Activated naive CD8-positive, alpha-beta T cell treated with anti-CD3 and anti-CD28 coated beads for 36 hours (primary cell): ENCODE measurements around the gene CYYR1. TPM values are rescaled to one million over a fixed set of nuclear protein-coding genes. Genes with fewer than 3 reads are reported as not detected.

ENCODE experiments used
- DNase-seq: peaks from one replicate; pipeline ENCODE4 v3.0.0; 2021
- H3K27ac Mint-ChIP-seq: one replicate; pipeline ENCODE4 v1.8.0; 2022; ENCODE audit warnings: mild to moderate bottlenecking, moderate library complexity, mixed read lengths
- H3K27me3 Mint-ChIP-seq: one replicate; pipeline ENCODE4 v1.8.0; 2022; ENCODE audit warnings: mild to moderate bottlenecking, mixed read lengths
- H3K36me3 Mint-ChIP-seq: one replicate; pipeline ENCODE4 v1.8.0; 2021; ENCODE audit warnings: mild to moderate bottlenecking, mixed read lengths
- H3K4me1 Mint-ChIP-seq: one replicate; pipeline ENCODE4 v1.8.0; 2021; ENCODE audit warnings: mixed read lengths
- H3K4me3 Mint-ChIP-seq: one replicate; pipeline ENCODE4 v1.8.0; 2022; ENCODE audit warnings: mild to moderate bottlenecking, moderate library complexity, mixed read lengths
- H3K9me3 Mint-ChIP-seq: one replicate; pipeline ENCODE4 v1.8.0; 2022; ENCODE audit warnings: mixed read lengths
- total RNA-seq, 2 experiments: library from RNA; stranded (reverse); gene quantifications; one replicate each; pipeline ENCODE4 v1.2.3, GENCODE V29; 2021

CYYR1 gene
- total RNA-seq, 2 experiments from 2014 or later, result not detected

DNA sequence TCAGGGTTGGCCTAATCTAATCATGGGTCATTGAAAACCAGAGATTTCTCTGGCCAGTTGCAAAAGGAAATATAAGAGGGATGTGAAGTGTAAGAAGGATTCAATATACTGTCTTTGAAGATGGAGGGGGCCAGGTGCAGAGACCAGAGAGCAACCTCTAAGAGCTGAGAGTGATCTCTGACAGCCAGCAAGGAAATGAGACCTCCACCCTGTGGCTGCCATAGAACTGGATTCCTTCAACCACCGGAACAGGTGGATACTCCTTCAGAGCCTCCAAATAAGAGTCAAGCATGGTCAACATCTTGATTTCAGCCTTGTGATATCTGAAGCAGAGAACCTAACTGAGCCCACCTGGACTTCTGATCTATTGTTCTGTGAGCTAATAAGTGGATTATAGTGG lies 128.4 kb downstream of the CYYR1 start:
- no peaks in the 10 kb centered on the region for H3K4me1 Mint-ChIP-seq
- no peak overlapping the region for H3K27ac Mint-ChIP-seq
- DNase-seq, result no peak
- no peaks in the 10 kb centered on the region for H3K9me3 Mint-ChIP-seq
- H3K36me3 Mint-ChIP-seq, result no peaks in the 10 kb centered on the region
- no peak overlapping the region for H3K4me3 Mint-ChIP-seq
- peaks cover 6% of the 10 kb centered on the region for H3K27me3 Mint-ChIP-seq

DNA sequence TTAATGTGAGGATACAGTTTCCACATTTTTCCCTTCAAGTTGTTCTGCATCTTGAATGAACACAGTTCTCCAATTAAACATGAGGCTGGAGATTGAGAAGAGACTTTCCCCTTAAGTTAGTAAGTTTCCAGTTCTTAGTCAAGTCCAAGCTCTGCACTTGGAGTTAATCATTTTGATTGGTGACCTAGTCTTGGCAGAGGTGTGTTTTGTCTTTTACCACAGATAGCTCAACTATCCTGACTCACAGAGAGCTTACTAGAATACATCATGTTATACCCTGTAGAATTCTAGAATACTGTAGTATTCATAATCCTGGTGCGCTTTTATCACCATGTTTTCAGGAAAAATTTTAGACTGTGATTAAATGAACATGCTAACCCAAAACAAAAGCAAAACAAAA lies 129.2 kb downstream of the CYYR1 start:
- Mint-ChIP-seq H3K36me3 (no peaks in the 10 kb centered on the region), H3K4me1 (no peaks in the 10 kb centered on the region)

DNA sequence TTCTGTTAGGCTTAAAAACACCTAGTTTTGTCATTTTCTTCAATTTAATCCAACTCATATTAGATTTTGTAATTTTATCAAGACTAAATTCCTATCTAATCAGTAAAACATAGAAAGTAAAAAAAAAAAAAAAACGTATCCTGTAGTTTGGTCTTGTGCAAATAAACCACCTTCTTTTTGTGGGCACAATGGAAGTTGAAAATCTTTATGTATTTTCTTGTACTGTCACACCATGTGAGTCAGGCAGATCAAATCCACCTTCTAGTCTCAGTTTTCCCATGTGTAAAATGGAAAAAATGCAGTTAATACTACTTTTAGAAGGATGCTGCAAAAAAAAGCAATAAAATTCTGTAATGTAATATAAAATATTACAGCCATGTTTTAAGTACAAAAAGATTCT lies 129.8 kb downstream of the CYYR1 start:
- Mint-ChIP-seq H3K4me3 (no peak overlapping the region), H3K4me1 (no peaks in the 10 kb centered on the region), H3K27me3 (peaks cover 4% of the 10 kb centered on the region), H3K36me3 (no peaks in the 10 kb centered on the region), H3K27ac (no peak overlapping the region), H3K9me3 (no peaks in the 10 kb centered on the region)
- no peak for DNase-seq

More for the DNA sequence above, 129.2 kb downstream of the CYYR1 start:
- peaks cover 6% of the 10 kb centered on the region for H3K27me3 Mint-ChIP-seq
- no peak for DNase-seq
- H3K4me3 Mint-ChIP-seq, result no peak overlapping the region
- H3K27ac Mint-ChIP-seq, result no peak overlapping the region
- H3K9me3 Mint-ChIP-seq, result no peaks in the 10 kb centered on the region

DNA sequence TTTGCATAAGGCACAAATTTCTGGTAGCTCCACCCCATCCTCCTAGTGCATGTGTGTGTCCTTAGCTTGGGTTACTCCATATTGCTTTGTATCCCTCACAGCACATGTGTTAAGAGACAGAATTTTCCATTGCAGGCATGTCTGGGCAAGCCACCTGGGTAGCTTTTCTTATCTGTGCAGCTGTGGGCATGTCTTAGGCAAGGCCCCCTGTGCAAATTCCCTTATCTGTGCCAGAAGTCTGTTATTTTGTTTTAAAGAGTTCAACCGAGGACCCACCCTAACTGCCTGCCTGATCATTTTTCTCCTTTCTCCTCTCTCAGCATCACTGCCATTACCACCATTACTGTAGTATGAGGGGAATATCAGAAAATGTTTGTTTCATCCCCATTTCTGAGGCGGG lies 131.9 kb downstream of the CYYR1 start:
- no peaks in the 10 kb centered on the region for H3K4me1 Mint-ChIP-seq
- no peaks in the 10 kb centered on the region for H3K9me3 Mint-ChIP-seq
- DNase-seq, result no peak
- no peak overlapping the region for H3K27ac Mint-ChIP-seq
- no peak overlapping the region for H3K4me3 Mint-ChIP-seq
- peaks cover 4% of the 10 kb centered on the region for H3K27me3 Mint-ChIP-seq
- no peaks in the 10 kb centered on the region for H3K36me3 Mint-ChIP-seq

DNA sequence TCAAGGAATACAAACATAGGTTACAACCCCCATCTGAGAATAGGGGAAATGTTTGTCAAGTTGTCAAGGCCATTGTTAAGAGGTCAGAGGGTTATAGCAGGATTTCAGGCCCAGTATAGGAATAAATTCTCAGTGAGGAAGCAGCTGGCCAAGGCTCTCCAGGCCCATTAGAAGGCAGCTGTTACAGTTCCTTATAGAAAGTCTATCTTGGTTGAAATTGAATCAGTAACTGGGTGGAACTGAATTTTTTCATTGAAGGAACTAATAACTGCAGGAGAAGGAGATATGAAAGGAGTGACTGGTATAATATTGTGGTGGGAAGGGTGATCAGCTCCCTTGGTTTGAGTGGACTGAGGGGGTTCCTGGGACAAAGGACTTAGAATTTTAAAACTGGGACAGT lies 134.1 kb downstream of the CYYR1 start:
- H3K4me1 Mint-ChIP-seq, result no peaks in the 10 kb centered on the region
- H3K9me3 Mint-ChIP-seq, result no peaks in the 10 kb centered on the region
- peaks cover 4% of the 10 kb centered on the region for H3K27me3 Mint-ChIP-seq
- H3K27ac Mint-ChIP-seq, result no peak overlapping the region
- no peak for DNase-seq
- H3K36me3 Mint-ChIP-seq, result no peaks in the 10 kb centered on the region
- no peak overlapping the region for H3K4me3 Mint-ChIP-seq

DNA sequence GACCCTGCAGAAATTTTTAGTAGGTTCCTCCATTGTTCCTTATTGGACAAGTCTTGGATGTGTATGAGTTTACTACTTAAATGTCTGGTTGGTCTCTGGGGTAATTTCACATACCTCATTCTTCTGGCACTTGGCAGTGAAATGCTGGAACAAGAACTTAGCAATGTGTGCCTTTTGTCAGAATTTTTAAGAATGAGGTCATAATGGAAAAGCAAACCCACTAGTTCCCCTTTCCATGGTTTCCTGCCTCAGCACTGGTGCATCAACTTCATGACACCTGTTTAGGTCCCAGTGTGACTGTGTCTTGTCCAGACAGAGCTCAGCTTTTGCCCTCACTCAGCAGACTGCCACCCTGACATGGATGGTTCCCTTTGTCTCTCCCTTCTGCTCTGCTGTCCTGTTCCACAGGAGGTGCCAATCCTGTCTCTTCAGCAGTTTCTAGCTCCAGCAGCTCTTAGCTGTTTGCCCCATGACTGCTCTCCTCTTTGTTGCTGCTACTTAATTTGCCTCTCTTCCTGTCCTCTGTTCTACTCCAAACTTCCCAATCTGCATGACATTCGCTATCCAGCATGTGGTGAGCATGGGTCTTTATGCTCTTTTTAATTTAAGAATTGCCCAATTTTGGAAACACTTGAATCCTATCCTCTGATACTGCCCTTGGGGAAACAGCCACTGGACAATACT lies 135.6 kb downstream of the CYYR1 start:
- DNase-seq, result no peak
- H3K9me3 Mint-ChIP-seq, result no peaks in the 10 kb centered on the region

DNA sequence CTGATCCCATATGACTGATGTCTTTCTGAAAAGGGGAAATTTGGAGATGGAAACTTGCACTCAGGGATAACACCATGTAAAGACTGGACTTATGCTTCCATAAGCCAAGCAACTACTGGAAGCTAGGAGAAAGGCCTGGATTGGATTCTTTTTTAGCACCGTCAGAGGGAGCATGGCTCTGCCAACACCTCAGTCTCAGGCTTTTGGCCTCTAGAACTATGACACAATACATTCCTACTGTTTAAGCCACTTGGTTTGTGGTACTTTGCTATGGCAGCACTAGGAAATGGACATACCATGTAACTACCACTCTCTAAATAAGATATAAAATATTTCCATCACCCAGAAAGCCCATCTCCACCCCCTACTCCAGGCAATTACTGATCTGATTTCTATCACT lies 139.7 kb downstream of the CYYR1 start:
- Mint-ChIP-seq H3K4me1 (no peaks in the 10 kb centered on the region), H3K27ac (no peak overlapping the region), H3K4me3 (no peak overlapping the region), H3K27me3 (no peaks in the 10 kb centered on the region), H3K36me3 (no peaks in the 10 kb centered on the region), H3K9me3 (no peaks in the 10 kb centered on the region)
- no peak for DNase-seq

More for the DNA sequence above, 135.6 kb downstream of the CYYR1 start:
- no peaks in the 10 kb centered on the region for H3K4me1 Mint-ChIP-seq
- H3K4me3 Mint-ChIP-seq, result no peak overlapping the region
- H3K36me3 Mint-ChIP-seq, result no peaks in the 10 kb centered on the region
- no peak overlapping the region for H3K27ac Mint-ChIP-seq
- H3K27me3 Mint-ChIP-seq, result peaks cover 4% of the 10 kb centered on the region

DNA sequence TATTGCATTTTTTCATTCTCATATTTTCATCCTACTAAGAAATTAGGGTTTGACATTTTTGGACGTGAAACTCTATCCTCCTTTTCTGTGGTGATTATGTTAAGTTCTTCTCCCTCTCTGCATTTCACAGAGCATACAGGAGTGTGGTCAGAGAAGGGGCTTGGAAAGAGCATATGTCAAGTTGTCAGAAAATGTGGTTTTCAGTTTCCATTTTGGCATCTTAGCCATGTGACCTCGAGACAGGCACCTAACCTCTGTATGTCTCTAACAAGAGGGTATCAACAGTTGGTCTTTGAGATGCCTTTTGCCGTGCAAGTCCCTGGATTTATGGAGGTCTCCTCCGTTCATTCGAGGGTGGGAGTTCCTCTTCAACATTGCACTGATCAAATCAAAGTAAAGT lies 140.7 kb downstream of the CYYR1 start:
- Mint-ChIP-seq H3K27me3 (no peaks in the 10 kb centered on the region), H3K4me3 (no peak overlapping the region), H3K9me3 (no peaks in the 10 kb centered on the region), H3K4me1 (no peaks in the 10 kb centered on the region), H3K36me3 (no peaks in the 10 kb centered on the region), H3K27ac (no peak overlapping the region)
- DNase-seq, result no peak

DNA sequence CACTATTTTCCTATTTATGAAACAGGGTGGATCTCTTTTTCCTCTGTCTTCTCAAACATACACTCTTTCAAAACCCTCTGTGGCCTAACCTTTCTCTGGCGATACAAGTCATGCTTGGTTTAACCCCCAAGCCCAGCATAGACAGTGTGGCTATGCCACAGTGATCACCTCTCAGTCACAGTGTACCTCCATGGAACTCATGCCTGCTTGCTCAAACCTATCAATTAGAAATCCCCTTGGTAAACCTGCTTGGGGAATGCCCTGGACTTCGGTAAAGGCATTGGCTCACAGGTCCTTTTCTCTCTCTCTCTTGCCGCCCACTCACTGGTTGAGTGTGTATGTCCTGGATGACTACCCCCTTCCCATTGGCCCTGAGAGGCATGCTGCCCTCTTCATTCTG lies 147.5 kb downstream of the CYYR1 start:
- no peaks in the 10 kb centered on the region for H3K9me3 Mint-ChIP-seq
- no peaks in the 10 kb centered on the region for H3K36me3 Mint-ChIP-seq
- no peak overlapping the region for H3K4me3 Mint-ChIP-seq
- H3K27me3 Mint-ChIP-seq, result no peaks in the 10 kb centered on the region
- no peak overlapping the region for H3K27ac Mint-ChIP-seq
- no peaks in the 10 kb centered on the region for H3K4me1 Mint-ChIP-seq
- DNase-seq, result no peak

DNA sequence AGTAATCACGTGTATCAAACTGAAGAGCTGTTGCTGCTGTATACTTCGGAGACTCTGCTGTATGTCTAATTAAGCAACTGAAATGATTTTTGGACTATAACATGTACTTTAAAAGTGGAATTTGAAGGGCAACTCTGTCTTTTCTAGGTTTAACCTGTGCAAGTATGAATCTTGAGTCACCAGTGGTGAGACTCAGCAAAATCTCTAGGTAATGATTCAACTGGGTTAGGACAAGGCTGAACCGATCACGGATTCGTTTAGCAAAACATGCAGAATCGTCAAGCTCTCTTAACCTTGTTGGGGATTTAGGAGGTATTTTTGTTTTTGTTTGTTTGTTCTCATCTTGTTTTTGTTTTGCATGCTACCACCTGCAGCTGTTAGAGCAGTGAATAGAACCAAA lies 149.6 kb downstream of the CYYR1 start:
- H3K4me1 Mint-ChIP-seq, result no peaks in the 10 kb centered on the region
- no peaks in the 10 kb centered on the region for H3K9me3 Mint-ChIP-seq
- H3K27ac Mint-ChIP-seq, result no peak overlapping the region
- DNase-seq, result no peak
- H3K4me3 Mint-ChIP-seq, result no peak overlapping the region
- H3K27me3 Mint-ChIP-seq, result no peaks in the 10 kb centered on the region
- no peaks in the 10 kb centered on the region for H3K36me3 Mint-ChIP-seq

DNA sequence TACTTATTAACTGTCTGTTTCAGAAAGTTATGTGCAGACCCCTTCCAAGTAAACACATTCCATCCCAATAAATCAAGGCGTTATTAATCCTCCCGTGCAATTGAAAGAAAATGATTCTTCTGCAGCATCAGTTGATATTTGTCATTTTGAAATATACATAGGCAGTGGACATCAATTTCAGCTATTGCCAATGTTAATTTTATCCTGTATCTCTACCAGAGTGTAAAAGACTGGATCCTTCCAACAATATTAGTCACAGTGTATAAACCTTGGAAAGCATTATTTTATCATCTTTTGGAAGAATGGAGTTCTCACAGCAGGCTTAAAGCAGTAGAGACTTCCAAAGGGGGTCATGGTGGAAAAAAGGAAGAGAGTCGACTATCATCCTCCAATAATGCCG lies 150.4 kb downstream of the CYYR1 start:
- Mint-ChIP-seq H3K9me3 (no peaks in the 10 kb centered on the region), H3K27me3 (no peaks in the 10 kb centered on the region), H3K27ac (no peak overlapping the region), H3K4me3 (no peak overlapping the region), H3K4me1 (no peaks in the 10 kb centered on the region), H3K36me3 (no peaks in the 10 kb centered on the region)
- no peak for DNase-seq

DNA sequence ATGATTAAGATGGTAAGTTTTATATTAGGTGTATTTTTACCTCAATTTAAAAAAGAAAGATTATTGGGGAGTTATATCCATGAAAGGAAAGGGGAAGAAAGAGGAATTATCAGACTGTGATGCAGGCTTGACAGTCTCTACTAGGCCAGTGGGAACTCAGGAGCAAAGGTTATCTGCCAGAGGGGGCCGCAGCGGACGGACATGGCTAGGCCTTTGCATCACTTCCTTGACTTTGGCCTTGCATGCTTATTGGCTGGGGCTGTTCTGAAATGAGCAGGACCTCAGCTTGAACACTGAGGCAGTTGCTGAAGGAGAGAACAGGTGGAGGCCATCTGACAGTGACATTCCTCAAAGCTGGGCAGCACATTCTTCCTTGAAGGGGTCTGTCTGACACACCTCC lies 150.9 kb downstream of the CYYR1 start:
- no peaks in the 10 kb centered on the region for H3K4me1 Mint-ChIP-seq
- no peak overlapping the region for H3K4me3 Mint-ChIP-seq
- no peaks in the 10 kb centered on the region for H3K27me3 Mint-ChIP-seq
- H3K27ac Mint-ChIP-seq, result no peak overlapping the region
- no peaks in the 10 kb centered on the region for H3K9me3 Mint-ChIP-seq
- no peak for DNase-seq
- no peaks in the 10 kb centered on the region for H3K36me3 Mint-ChIP-seq

DNA sequence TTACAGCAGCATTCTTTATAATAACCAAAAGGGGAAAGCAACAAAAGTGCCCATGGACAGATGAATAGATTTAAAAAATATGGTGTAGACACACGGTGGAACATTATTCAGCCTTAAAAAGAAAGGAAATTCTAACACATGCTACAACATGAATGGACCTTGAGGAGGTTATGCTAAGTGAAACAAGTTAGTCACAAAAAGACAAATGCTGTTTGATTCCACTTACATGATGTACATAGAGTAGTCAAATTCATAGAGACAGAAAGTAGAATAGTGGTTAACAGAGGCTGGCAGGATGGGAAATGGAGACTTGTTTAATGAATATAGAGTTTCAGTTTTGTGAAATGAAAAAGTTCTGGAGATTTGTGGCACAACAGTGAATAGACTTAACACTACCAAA lies 151.4 kb downstream of the CYYR1 start:
- H3K27me3 Mint-ChIP-seq, result no peaks in the 10 kb centered on the region
- H3K36me3 Mint-ChIP-seq, result no peaks in the 10 kb centered on the region
- no peak overlapping the region for H3K27ac Mint-ChIP-seq
- H3K9me3 Mint-ChIP-seq, result no peaks in the 10 kb centered on the region
- no peak overlapping the region for H3K4me3 Mint-ChIP-seq
- no peaks in the 10 kb centered on the region for H3K4me1 Mint-ChIP-seq
- no peak for DNase-seq
